Activated effector memory CD4-positive, alpha-beta T cell treated with anti-CD3 and anti-CD28 coated beads, Interleukin-2, amount 50 U/mL, for 16 hours (primary cell): ENCODE results near the gene CHCHD3.
"Not testable (repeated sequence)": the region's sequence is repeated elsewhere in the genome, so short reads cannot be mapped to it uniquely, and the experiment has no call there.

Source experiments
- DNase-seq: peaks from one replicate; pipeline ENCODE4 v3.0.0-alpha.2; 2020

Gene CHCHD3

GRCh38 chr7:132897093-132897687, 184.7 kb downstream of the CHCHD3 start:
- DNase-seq: no peak

- DNase-seq: no peak
Measured at GRCh38 chr7:132895231-132895630, 186.7 kb downstream of the CHCHD3 start.

- DNase-seq: no peak
Measured at GRCh38 chr7:132893560-132893959, 188.3 kb downstream of the CHCHD3 start.

GRCh38 chr7:132892744-132893143, 189.1 kb downstream of the CHCHD3 start:
- not testable (repeated sequence) for DNase-seq

GRCh38 chr7:132891554-132891953, 190.3 kb downstream of the CHCHD3 start:
- DNase-seq: no peak

GRCh38 chr7:132882714-132883428, 199.0 kb downstream of the CHCHD3 start:
- DNase-seq: no peak

- no peak for DNase-seq
Measured at GRCh38 chr7:132881317-132881716, 200.6 kb downstream of the CHCHD3 start.

- no peak for DNase-seq
Measured at GRCh38 chr7:132879579-132879978, 202.3 kb downstream of the CHCHD3 start.

- no peak for DNase-seq
Measured at GRCh38 chr7:132878204-132878919, 203.5 kb downstream of the CHCHD3 start.

GRCh38 chr7:132877573-132877972, 204.3 kb downstream of the CHCHD3 start:
- no peak for DNase-seq

- no peak for DNase-seq
Measured at GRCh38 chr7:132876576-132876975, 205.3 kb downstream of the CHCHD3 start.

- DNase-seq: no peak
Measured at GRCh38 chr7:132872034-132872433, 209.9 kb downstream of the CHCHD3 start.

- no peak for DNase-seq
Measured at GRCh38 chr7:132871419-132871818, 210.5 kb downstream of the CHCHD3 start.

GRCh38 chr7:132869166-132869861, 212.6 kb downstream of the CHCHD3 start:
- no peak for DNase-seq

GRCh38 chr7:132866551-132866950, 215.3 kb downstream of the CHCHD3 start:
- no peak for DNase-seq

GRCh38 chr7:132866144-132866531, 215.8 kb downstream of the CHCHD3 start:
- no peak for DNase-seq

GRCh38 chr7:132865366-132866143, 216.3 kb downstream of the CHCHD3 start:
- no peak for DNase-seq

- no peak for DNase-seq
Measured at GRCh38 chr7:132861940-132862554, 219.8 kb downstream of the CHCHD3 start.

GRCh38 chr7:132861424-132861823, 220.5 kb downstream of the CHCHD3 start:
- DNase-seq: no peak

- DNase-seq: no peak
Measured at GRCh38 chr7:132859199-132859598, 222.7 kb downstream of the CHCHD3 start.

GRCh38 chr7:132858760-132859159, 223.1 kb downstream of the CHCHD3 start:
- no peak for DNase-seq

GRCh38 chr7:132858251-132858650, 223.6 kb downstream of the CHCHD3 start:
- no peak for DNase-seq
